Neural cell (in vitro differentiated cells): Measurements from ENCODE around the gene SYT17. TPM values are rescaled to one million over a fixed set of nuclear protein-coding genes. Genes with fewer than 3 reads are reported as not detected.

ENCODE experiments used
- H2AFZ ChIP-seq: fragments of 200-600, 300-800 bp; sonication (generic), shearing (Covaris generic); 2 replicates; pipeline ENCODE4 v1.6.0; 2014; ENCODE audit warnings: low read depth, mild to moderate bottlenecking, antibody characterized with exemption, low read length, moderate library complexity
- H3F3A ChIP-seq: fragments of 200-600 bp; shearing (Covaris generic); 2 replicates; pipeline ENCODE4 v1.6.1; 2016; ENCODE audit warnings: mild to moderate bottlenecking, moderate library complexity, mixed read lengths, antibody characterized with exemption, low read length; ENCODE audit not compliant: insufficient read depth, poor library complexity, severe bottlenecking
- H3K27ac ChIP-seq: fragments of 200-600, 300-800 bp; sonication (generic), shearing (Covaris generic); 2 replicates; pipeline ENCODE4 v1.5.1; 2014; ENCODE audit warnings: mild to moderate bottlenecking, low read length, moderate library complexity
- H3K27me3 ChIP-seq: fragments of 300-800, 200-600 bp; sonication (generic), shearing (Covaris generic); 2 replicates; pipeline ENCODE4 v1.6.0; 2014; ENCODE audit warnings: mild to moderate bottlenecking, low read depth, low read length, moderate library complexity; ENCODE audit not compliant: insufficient read depth
- H3K36me3 ChIP-seq: fragments of 300-800, 200-600 bp; sonication (generic), shearing (Covaris generic); 2 replicates; pipeline ENCODE4 v1.5.1; 2014; ENCODE audit warnings: mild to moderate bottlenecking, antibody characterized with exemption, low read length, moderate library complexity; ENCODE audit not compliant: insufficient read depth
- H3K4me2 ChIP-seq: fragments of 300-800, 200-600 bp; sonication (generic), shearing (Covaris generic); 2 replicates; pipeline ENCODE4 v1.6.0; 2014; ENCODE audit warnings: mild to moderate bottlenecking, low read length
- H3K4me3 ChIP-seq: fragments of 300-800, 200-600 bp; sonication (generic), shearing (Covaris generic); 2 replicates; pipeline ENCODE4 v1.5.1; 2014; ENCODE audit warnings: mild to moderate bottlenecking, low read length, moderate library complexity
- H3K79me2 ChIP-seq: fragments of 200-600 bp; shearing (Covaris generic); replicated peaks from 2 replicates; pipeline ENCODE4 v1.6.0; 2014; ENCODE audit warnings: mild to moderate bottlenecking, low read length, moderate library complexity; ENCODE audit not compliant: insufficient read depth
- H3K9ac ChIP-seq: fragments of 300-800, 200-600 bp; sonication (generic), shearing (Covaris generic); 2 replicates; pipeline ENCODE4 v1.6.1; 2016; ENCODE audit warnings: mild to moderate bottlenecking, low read length, mixed read lengths
- H3K9me2 ChIP-seq: fragments of 200-600 bp; shearing (Covaris generic); 2 replicates; pipeline ENCODE4 v1.6.1; 2016; ENCODE audit warnings: mild to moderate bottlenecking, low read length, mixed read lengths; ENCODE audit not compliant: insufficient read depth
- H3K9me3 ChIP-seq: fragments of 200-600, 300-800 bp; sonication (generic), shearing (Covaris generic); 2 replicates; pipeline ENCODE4 v1.6.1; 2016; ENCODE audit warnings: mild to moderate bottlenecking, mixed run types, low read length, moderate library complexity, mixed read lengths
- H4K20me1 ChIP-seq: fragments of 200-600 bp; shearing (Covaris generic); 2 replicates; pipeline ENCODE4 v1.6.1; 2016; ENCODE audit warnings: mild to moderate bottlenecking, mixed run types; ENCODE audit not compliant: insufficient read depth
- EP300 ChIP-seq: fragments of 450-650 bp; conservative IDR thresholded peaks from 2 replicates; pipeline ENCODE4 v1.6.1; 2014; ENCODE audit warnings: antibody characterized with exemption, mild to moderate bottlenecking, moderate library complexity; ENCODE audit not compliant: poor library complexity, severe bottlenecking
- EZH2 ChIP-seq: fragments of 200-600, 300-800 bp; shearing (Covaris generic), sonication (generic); IDR thresholded peaks from 2 replicates; pipeline ENCODE4 v1.6.1; 2014; ENCODE audit warnings: antibody characterized with exemption, low read length, borderline replicate concordance, mild to moderate bottlenecking; ENCODE audit not compliant: insufficient read depth, poor library complexity, severe bottlenecking
- MXI1 ChIP-seq: fragments of 450-650 bp; conservative IDR thresholded peaks from 2 replicates; pipeline ENCODE4 v1.6.1; 2014; ENCODE audit warnings: antibody characterized with exemption, mild to moderate bottlenecking; ENCODE audit not compliant: poor library complexity, severe bottlenecking
- POLR2AphosphoS5 ChIP-seq: IDR thresholded peaks from 2 replicates; pipeline ENCODE4 v1.6.1; 2012
- RAD21 ChIP-seq: fragments of 450-650 bp; conservative IDR thresholded peaks from 2 replicates; pipeline ENCODE4 v1.6.1; 2014; ENCODE audit warnings: antibody characterized with exemption, mild to moderate bottlenecking, moderate library complexity
- SMC3 ChIP-seq: fragments of 450-650 bp; conservative IDR thresholded peaks from 2 replicates; pipeline ENCODE4 v1.6.1; 2014; ENCODE audit warnings: antibody characterized with exemption, mild to moderate bottlenecking, moderate library complexity; ENCODE audit not compliant: poor library complexity
- TAF1 ChIP-seq: IDR thresholded peaks from 2 replicates; pipeline ENCODE4 v1.6.1; 2012; ENCODE audit warnings: low read depth
- polyA plus RNA-seq: library from polyadenylated mRNA; depleted of rRNA; stranded (reverse); fragments of >200 nt; gene quantifications from 2 replicates; pipeline ENCODE4 v1.2.3, GENCODE V29; 2014
- TF ChIP-seq, protein P1 (sequence below): IDR thresholded peaks from 2 replicates; pipeline ENCODE4 v1.6.1; 2012; ENCODE audit warnings: borderline replicate concordance
- TF ChIP-seq, protein P2 (sequence below): fragments of 450-650 bp; IDR thresholded peaks from 2 replicates; pipeline ENCODE4 v1.5.1; 2014; ENCODE audit warnings: antibody characterized with exemption, mild to moderate bottlenecking, moderate library complexity; ENCODE audit not compliant: poor library complexity, severe bottlenecking

Gene SYT17
- polyA plus RNA-seq, 1 donor from 2014 or later: 3.0 TPM

DNA sequence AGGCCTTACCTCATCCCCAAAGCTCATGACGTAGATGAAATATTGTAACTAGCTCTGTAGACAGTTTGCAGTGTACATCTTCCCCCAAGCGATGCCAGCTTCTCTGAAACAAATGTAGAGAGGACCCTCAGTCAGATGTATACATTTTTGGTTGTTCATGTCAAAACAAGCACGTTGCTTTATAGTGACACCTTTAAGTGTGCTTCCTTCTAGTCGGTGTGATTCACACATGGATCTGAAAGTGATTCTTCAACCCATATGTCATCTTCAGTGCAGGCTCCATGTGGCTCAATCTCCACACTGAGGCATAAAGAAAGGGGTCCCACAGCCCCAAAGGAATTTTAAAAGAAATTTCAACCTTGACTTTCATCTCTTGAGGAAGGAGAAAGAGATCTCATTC lies 86.6 kb downstream of the SYT17 start:
- Histone ChIP-seq H3K4me2 (no peak overlapping the region), H3K36me3 (no peaks in the 10 kb centered on the region), H3K79me2 (no peaks in the 10 kb centered on the region), H2AFZ (no peak overlapping the region), H3K4me3 (no peak overlapping the region), H3F3A (no peaks in the 10 kb centered on the region), H3K9me2 (no peaks in the 10 kb centered on the region), H3K27ac (no peak overlapping the region), H3K9me3 (no peaks in the 10 kb centered on the region), H3K9ac (no peak overlapping the region), H4K20me1 (no peaks in the 10 kb centered on the region), H3K27me3 (no peaks in the 10 kb centered on the region)
- TF ChIP-seq MXI1: no peak
- no peak for TF ChIP-seq EZH2
- TF ChIP-seq, protein P1, sequence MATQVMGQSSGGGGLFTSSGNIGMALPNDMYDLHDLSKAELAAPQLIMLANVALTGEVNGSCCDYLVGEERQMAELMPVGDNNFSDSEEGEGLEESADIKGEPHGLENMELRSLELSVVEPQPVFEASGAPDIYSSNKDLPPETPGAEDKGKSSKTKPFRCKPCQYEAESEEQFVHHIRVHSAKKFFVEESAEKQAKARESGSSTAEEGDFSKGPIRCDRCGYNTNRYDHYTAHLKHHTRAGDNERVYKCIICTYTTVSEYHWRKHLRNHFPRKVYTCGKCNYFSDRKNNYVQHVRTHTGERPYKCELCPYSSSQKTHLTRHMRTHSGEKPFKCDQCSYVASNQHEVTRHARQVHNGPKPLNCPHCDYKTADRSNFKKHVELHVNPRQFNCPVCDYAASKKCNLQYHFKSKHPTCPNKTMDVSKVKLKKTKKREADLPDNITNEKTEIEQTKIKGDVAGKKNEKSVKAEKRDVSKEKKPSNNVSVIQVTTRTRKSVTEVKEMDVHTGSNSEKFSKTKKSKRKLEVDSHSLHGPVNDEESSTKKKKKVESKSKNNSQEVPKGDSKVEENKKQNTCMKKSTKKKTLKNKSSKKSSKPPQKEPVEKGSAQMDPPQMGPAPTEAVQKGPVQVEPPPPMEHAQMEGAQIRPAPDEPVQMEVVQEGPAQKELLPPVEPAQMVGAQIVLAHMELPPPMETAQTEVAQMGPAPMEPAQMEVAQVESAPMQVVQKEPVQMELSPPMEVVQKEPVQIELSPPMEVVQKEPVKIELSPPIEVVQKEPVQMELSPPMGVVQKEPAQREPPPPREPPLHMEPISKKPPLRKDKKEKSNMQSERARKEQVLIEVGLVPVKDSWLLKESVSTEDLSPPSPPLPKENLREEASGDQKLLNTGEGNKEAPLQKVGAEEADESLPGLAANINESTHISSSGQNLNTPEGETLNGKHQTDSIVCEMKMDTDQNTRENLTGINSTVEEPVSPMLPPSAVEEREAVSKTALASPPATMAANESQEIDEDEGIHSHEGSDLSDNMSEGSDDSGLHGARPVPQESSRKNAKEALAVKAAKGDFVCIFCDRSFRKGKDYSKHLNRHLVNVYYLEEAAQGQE: no peak
- no peak for TF ChIP-seq TAF1
- TF ChIP-seq, protein P2, sequence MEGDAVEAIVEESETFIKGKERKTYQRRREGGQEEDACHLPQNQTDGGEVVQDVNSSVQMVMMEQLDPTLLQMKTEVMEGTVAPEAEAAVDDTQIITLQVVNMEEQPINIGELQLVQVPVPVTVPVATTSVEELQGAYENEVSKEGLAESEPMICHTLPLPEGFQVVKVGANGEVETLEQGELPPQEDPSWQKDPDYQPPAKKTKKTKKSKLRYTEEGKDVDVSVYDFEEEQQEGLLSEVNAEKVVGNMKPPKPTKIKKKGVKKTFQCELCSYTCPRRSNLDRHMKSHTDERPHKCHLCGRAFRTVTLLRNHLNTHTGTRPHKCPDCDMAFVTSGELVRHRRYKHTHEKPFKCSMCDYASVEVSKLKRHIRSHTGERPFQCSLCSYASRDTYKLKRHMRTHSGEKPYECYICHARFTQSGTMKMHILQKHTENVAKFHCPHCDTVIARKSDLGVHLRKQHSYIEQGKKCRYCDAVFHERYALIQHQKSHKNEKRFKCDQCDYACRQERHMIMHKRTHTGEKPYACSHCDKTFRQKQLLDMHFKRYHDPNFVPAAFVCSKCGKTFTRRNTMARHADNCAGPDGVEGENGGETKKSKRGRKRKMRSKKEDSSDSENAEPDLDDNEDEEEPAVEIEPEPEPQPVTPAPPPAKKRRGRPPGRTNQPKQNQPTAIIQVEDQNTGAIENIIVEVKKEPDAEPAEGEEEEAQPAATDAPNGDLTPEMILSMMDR: no peak
- TF ChIP-seq RAD21: no peak
- no peak for TF ChIP-seq SMC3
- TF ChIP-seq EP300: no peak
- TF ChIP-seq POLR2AphosphoS5: no peak

DNA sequence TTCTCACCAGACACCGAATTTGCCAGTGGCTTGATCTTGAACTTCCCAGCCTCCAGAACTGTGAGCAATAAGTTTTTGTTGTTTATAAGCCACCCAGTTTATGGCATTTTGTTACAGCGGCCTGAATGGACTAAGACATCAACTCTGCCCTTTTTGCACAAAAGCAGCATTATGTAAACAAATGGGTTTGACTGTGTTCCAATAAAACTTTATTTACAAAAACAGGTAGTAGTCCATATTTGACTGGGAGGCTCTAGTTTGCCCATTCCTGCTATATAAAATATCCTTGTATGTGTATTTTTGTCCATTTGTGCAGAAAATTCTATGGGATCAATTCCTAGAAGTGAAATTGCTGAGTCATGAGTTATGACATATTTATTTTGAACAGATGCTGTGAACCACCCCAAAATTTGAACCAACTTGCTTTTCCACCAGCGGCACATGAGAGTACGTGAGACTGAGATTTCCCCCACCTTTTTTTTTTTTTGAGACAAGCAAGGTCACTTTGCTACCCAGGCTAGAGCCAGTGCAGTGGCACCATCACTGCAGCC lies 96.2 kb downstream of the SYT17 start:
- no peaks in the 10 kb centered on the region for H3K27me3 ChIP-seq
- no peak overlapping the region for H2AFZ ChIP-seq
- H3K9me3 ChIP-seq: no peaks in the 10 kb centered on the region
- H3K9ac ChIP-seq: no peak overlapping the region
- H3K4me3 ChIP-seq: no peak overlapping the region
- no peaks in the 10 kb centered on the region for H3K9me2 ChIP-seq
- TF ChIP-seq EP300 (no peak), RAD21 (no peak), POLR2AphosphoS5 (no peak), EZH2 (no peak), TAF1 (no peak), SMC3 (no peak), MXI1 (no peak)
- TF ChIP-seq, protein P2: no peak
- TF ChIP-seq, protein P1: no peak
- no peak overlapping the region for H3K4me2 ChIP-seq
- H3F3A ChIP-seq: no peaks in the 10 kb centered on the region
- no peaks in the 10 kb centered on the region for H3K79me2 ChIP-seq
- H3K27ac ChIP-seq: no peak overlapping the region
- H3K36me3 ChIP-seq: no peaks in the 10 kb centered on the region
- no peaks in the 10 kb centered on the region for H4K20me1 ChIP-seq
